CD4-positive, alpha-beta T cell treated with Interleukin-17A for 1 hour (primary cell): Measurements from ENCODE around the gene FAM177A1.
"Not testable (repeated sequence)": the region's sequence is repeated elsewhere in the genome, so short reads cannot be mapped to it uniquely, and the experiment has no call there.

Source experiments
- DNase-seq: peaks from one replicate; pipeline ENCODE4 v3.0.0-alpha.2; 2020

Gene FAM177A1, protein sequence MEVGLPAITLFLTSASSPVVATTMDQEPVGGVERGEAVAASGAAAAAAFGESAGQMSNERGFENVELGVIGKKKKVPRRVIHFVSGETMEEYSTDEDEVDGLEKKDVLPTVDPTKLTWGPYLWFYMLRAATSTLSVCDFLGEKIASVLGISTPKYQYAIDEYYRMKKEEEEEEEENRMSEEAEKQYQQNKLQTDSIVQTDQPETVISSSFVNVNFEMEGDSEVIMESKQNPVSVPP

DNA sequence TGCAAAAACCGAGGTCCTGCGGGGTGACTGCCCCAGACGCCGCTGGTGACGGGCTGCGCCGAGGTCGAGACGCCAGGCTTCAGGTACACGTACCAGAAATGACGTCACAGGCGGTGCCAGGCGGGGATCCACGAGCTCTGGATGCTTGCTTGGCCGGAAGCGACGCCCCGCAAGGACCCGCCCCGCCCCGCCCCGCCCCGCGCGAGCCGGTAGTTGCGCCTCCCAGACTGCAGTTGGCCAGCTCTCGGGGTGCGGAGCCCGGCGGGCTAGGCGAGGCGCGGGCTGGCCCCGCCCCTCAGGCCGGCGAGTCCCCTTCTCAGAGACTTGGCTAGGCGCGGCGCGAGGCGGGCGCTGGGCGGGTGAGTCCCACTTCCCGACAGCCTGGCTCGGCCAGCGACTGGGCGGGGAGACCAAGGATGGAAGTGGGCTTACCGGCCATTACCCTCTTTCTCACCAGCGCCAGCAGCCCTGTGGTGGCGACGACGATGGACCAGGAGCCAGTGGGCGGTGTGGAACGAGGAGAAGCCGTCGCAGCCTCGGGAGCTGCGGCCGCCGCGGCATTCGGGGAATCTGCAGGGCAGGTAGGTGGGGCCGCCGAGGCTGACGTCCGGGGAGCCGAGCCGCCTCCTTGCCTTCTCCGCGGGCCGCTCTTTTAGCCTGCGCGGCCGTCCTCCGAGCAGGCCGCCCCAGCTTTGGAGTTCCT is at the start of gene FAM177A1:
FAM177A1 (plus strand) TSS at position 225 of the 703 bp plus-strand sequence; CDS start at position 417, 192 bp downstream.
- peak; percentile 100 for DNase-seq

DNA sequence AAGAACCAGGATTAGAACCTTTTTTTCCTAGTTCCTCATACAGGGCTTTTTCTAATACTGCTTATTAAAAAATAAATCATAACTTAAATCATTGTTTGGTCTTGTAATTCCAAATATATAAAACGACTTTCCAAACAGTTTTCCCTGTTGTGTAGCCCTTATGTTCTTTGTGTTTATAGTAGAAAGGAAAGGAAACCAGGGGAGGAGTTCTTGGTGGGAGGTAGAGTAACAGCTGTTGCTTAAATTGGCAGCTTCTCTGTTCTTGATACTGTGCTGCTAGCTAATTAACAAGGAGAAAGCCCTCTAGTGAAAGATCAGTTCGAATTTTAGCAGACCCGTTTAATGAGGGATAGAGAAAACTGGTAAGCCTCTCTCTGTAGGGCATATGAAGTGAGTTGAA is 48.3 kb upstream of the FAM177A1 start:
- no peak for DNase-seq

DNA sequence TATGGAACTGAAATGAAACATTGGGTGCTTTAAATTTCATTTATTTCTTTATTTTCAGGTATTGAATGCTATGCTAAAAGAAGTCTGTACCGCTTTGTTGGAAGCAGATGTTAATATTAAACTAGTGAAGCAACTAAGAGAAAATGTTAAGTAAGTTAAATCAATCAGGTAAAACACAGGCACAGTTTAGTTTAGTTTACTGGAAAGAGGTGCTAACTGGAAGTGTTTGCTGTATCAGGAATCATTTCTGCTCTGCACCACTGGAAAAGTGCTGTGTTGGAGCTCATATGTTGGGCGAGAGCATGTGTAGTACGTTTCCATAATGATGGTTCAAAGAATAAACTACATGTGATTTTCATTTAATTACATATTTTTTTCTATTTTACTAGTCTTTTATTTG is 46.6 kb upstream of the FAM177A1 start:
- no peak for DNase-seq

DNA sequence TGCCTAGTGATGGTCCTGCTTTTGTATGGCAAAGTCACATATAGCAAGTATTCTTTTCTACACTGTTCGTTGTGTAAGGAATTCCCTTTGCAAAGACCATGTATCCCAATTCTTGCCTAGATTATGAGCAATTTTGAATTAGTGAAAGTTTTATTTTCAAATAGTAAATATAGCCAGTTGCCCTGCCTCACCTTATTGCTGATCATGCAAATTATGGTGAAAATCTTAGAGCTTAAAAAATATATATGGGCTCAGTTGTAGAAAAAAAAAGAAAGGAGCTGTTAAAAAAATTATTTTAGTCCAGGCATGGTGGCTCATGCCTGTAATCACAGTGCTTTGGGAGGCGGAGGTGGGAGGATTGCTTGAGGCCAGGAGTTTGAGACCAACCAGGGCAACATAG is 44.5 kb upstream of the FAM177A1 start:
- DNase-seq = no peak

DNA sequence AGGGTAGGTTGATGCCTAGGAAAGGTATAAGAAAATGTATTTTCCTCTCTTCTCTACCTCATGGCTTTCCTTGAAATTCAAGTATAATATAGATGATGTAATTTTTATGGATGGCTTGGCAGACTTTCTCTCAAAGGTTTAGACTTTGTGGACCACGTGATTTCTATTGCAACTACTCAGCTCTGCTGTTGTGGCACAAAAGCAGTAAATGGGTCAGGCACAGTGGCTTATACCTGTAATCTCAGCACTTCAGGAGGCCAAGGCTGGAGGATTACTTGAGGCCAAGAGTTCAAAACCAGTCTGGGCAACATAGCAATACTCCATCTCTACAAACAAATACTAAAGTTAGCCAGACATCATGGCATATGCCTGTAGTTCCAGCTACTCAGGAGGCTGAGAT is 41.2 kb upstream of the FAM177A1 start:
- no peak for DNase-seq

DNA sequence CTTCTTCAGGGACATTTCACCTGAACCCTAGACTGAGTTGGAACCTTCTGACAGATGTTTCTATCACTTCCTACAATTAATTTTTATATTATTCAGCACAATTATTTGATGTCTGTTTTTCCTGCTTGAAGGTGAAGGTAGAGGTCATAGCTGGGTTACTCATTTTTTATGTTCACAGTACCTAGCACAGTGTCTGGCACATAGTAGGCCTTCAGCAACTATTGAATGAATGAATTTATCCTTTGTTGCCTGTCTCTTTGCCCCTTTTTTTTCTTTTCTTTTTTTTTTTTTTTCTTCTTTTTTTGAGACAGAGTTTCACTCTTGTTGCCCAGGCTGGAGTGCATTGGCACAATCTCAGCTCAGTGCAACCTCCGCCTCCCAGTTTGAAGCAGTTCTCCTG is 29.5 kb upstream of the FAM177A1 start:
- DNase-seq = no peak

DNA sequence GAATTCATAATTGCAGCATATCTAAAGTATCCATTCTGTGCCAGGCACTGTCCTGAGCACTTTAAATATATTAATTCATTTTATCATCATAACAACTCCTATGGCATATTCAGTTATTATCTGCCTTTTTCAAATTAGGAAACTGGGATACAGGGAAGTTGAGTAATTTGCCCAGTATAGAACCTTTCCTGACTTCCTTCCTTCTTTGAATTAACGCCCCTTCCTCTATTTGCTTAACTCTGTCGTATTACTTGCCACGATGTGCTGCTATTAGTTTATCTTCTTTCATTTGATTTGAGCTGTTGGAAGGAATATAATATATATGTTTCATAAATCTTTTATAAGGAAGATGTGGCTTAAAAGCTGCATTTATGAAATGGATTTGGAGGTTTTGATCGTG is 25.4 kb upstream of the FAM177A1 start:
- no peak for DNase-seq

DNA sequence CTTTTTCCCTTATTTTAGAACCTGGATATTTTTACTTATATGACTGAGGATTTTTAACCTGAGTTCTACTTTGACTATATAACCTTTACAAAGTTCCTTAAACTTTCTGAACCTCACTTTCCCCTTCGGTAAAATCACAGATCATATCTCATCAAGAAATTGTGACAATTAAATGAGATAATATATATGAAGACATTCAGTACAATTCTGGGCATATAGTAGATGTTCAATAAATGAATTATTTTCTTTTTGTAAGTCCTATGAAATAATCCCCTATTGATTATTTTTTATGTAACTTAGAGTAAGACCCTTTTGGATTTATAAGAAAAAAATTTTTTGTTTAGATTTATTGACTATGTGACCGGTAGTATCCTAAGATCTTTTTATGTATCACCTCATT is 17.6 kb upstream of the FAM177A1 start:
- DNase-seq = no peak

DNA sequence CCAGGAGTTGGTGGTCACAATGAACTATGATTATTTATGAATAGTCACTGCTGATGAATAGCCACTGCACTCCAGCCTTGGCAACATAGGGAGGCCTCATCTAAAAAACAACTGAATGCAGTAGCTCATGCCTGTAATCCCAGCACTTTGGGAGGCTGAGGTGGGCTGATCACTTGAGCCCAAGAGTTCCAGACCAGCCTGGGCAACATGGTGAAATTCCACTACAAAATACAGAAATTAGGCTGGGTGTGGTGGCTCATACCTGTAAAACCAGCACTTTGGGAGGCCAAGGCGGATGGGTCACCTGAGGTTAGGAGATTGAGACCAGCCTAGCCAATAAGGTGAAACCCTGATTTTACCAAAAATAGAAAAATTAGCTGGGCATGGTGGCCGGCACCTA is 13.5 kb upstream of the FAM177A1 start:
- DNase-seq = no peak

DNA sequence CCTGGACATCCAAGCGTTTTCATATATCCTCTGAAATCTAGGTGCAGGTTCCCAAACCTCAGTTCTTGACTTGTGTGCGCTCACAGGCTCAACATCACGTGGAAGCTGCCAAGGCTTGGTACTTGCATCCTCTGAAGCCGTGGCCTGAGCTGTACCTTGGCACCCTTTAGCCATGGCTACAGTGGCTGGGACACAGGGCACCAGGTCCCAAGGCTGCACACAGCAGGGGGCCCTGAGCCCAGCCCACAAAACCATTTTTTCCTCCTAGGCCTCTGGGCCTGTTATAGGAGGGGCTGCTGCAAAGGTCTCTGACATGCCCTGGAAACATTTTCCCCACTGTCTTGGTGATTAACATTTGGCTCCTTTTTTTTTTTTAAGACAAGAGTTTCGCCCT is 11.6 kb upstream of the FAM177A1 start:
- no peak for DNase-seq

DNA sequence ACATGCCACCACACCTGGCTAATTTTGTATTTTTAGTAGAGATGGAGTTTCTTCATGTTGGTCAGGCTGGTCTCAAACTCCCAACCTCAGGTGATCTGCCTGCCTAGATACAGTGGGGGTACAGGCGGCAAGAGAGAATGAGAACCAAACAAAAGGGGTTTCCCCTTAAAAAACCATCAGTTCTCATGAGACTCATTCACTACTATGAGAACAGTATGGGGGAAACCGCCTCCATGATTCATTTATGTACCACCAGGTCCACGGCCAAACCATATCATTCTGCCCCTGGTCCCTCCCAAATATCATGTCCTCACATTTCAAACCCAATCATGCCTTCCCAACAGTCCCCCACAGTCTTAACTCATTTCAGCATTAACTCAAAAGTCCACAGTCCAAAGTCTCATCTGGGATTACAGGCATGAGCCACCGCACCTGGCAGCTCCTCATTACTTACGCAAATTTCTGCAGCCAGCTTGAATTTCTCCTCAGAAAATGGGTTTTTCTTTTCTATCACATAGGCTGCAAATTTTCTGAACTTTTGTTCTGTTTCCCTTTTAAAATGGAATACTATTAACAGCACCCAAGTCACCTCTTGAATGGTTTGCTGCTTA is 11.0 kb upstream of the FAM177A1 start:
- not testable (repeated sequence) for DNase-seq

DNA sequence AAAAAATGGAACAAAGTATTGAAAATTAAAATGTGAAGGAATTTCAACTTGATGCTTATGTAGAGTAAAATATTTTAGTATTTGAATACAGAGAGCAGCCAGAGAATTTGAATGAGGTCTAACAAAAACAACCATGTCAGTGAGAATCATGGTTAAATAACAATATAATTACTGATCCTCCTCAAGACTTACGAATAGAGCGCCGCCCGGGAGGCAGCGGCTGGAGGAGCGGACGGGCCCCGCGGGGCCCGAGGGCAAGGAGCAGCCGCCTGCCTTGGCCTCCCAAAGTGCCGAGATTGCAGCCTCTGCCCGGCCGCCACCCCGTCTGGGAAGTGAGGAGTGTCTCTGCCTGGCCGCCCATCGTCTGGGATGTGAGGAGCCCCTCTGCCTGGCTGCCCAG is 7.8 kb upstream of the FAM177A1 start:
- DNase-seq = not testable (repeated sequence)

DNA sequence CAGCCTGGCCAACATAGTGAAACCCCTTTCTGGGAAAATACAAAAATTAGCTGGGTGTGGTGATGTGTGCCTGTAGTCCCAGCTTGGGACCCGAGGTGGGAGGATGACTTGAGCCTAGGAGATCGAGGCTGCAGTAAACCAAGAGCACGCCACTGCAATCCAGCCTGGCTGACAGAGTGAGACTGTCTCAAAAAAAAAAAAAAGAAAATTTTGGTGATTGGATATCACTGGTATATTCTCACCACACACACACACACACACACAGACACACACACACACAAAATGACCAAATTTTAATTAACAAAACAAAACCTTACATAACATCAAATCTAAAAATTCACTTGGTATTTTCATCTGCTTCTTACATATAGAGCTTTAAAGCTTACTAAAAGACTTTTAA is 3.4 kb upstream of the FAM177A1 start:
- no peak for DNase-seq

DNA sequence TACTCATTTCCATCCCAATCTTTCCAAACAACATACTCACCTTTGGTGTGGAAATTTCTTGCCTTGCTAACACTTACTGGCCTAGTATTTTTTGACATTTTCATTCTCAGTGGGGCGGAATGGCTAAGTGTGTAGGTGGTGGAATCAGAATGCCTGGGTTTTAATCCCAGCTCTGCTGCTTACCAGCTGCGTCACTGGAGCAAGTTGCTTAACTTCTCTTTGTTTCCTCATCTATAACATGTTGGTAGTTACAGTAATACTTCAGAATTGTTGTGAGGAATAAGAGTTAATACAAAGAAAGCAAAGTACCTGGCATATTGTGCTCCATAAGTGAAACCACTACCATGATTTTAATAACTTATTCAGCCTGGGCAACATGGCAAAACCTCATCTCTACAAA is 3.0 kb upstream of the FAM177A1 start:
- no peak for DNase-seq

DNA sequence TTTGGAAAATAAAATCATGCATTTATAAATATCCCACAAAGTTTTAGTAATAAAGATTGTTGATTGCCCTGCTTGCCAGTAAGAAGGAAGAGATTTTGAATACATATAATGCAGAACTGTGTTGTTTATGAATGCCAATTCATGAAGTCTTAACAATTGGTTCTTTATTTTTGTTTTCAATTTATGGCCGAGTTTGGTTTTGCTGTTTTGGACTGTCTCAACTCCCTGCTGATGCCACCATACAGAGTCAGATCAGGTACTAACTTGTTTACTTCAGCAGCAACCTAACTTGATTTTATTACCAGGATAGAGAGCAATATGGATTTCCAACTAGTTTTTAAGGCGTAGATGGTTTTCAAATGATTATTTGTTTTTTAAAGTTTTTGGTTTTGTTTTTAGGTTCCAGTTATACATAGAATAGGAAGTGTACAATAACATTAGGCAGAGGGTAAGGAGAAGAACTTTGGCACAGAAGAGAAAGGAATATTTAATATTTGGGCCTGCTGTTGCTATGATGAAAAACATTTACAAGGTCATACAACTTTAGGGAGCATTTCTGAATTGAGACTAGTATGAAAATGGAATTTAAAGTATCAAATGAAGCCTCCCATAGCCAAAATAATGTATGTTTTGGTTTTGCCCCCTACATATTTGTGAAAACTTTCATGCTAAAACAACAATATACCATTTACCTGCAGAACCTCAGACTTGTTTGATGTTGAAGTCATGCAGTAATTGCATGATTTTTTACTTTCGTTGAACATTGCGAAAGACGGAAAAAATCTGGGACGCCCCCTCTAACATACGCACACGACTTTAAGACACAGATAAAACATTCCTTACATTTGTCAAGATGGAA is 904 bp upstream of the FAM177A1 start:
- DNase-seq = no peak

DNA sequence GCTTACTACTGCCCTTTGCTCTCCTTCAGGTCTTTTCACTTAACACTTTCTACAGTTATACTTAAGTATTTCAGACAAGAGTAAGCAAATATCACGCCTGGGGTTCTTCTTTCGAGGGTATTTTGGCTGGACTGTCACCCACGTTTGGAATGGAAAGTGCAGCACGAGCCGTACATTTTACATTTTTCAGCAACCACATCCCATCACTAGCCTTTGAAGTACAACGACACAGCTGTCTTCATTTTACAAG is 349 bp upstream of the FAM177A1 start:
- no peak for DNase-seq

DNA sequence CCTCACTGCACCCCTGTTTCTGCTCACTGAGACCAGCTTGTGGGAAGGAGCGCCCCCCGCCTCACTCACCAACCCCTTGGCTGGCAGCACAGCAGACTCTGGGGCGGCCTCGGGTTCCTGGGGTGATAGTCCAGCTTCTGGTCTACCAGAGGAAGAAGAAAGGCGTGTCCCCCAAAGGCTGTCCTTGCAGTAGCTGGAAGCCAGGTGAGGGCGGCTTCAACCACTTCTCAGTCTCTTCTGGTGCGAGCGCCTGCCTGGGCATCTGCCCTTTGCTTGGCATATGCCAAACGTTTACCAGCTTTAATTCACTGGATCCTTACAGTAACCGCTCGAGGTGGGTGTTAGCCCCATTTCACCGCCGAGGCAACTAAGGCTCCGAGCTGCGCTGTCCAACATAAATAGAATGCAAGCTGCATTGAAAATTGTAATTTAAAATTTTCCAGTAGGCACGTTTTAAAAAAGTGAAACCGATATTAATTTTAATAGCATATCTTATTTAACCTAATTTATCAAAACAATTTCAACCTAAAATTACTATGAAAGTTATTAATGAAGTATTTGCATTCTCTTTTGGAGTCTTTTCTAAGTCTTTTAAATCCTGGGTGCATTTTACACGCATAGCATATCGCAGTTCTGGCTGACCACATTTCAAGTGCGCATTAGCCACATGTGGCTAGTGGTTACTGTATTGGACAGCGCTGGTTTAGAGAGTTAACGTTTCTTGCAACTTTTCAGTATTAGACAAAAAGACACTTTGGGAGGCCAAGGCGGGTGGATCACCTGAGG is 872 bp downstream of the FAM177A1 start:
- peak; percentile 24 for DNase-seq

DNA sequence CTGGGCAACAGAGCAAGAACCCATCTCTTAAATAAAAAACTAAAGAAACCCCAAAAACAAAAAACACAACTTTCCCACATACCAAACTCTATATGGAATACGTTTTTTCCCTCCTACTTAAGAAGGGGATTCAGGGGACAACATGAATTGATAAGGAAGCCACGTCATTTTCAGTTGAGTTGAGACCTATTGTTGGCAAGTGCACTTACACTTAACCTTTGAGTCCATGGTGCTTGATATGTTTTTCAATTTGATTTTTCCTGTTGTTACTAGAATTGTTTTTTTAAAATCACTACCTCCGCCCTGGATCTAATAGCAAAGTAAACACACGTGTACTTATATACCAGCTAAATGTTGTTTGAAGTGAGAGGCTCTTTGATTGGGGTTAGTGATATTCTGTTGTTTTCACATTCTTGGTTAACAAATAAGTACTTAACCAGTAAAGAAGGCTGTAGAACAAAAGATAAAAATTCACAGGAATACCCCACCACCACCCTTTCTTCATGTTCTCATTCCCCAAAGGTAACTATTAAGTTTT is 2.0 kb downstream of the FAM177A1 start:
- no peak for DNase-seq

DNA sequence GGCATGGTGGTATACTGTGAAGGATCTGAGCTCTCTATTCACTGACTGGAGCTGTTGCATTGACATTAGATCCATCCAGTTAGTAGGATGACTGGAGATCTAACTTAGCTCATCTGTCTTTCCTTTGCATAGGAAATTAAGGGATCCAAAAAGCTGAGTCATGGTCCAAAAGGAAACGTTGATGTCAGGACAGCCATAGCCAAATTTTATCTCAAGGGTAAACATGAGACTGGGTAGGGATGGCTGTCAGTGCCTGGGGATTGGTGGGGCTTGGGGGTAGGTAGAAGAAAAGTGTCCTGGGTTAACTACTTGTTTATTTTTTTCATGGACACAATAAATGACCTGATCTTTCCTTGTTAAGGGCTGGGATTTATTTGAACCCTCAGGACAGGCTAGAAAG is 4.6 kb downstream of the FAM177A1 start:
- no peak for DNase-seq

DNA sequence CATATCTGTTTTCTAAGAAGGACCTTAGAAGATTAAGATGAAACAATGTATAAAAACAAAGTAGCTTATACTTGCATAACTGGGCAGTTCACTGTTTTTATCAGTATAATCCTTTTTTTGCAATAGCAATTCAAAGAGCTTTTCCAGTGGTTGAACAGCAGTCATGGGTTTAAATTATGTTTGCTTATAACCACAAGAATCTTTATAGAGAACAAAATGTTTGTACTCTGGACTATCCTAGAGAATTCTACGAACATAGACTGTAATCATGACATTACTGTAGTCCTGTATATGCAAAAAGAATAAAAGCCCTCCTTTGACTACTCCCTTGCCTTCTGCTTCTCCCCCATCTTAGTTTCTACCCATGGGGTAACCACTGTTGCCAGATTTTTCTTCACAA is 5.7 kb downstream of the FAM177A1 start:
- no peak for DNase-seq

DNA sequence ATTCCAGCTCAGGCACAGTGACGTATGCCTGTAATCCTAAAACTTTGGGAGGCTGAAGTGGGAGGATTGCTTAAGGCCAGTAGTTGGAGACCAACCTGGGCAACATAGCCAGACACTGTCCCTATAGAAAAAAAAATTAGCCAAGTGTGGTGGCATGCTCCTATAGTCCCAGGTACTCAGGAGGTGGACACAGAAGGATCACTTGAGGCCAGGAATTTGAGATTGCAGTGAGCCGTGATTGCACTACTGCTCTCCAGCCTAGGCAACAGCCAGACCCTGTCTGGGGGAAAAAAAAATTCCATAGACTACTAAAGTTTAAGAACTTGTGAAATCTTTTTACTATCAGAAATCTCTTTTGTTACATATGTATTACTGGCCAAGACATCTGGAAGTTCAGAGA is 6.6 kb downstream of the FAM177A1 start:
- no peak for DNase-seq

DNA sequence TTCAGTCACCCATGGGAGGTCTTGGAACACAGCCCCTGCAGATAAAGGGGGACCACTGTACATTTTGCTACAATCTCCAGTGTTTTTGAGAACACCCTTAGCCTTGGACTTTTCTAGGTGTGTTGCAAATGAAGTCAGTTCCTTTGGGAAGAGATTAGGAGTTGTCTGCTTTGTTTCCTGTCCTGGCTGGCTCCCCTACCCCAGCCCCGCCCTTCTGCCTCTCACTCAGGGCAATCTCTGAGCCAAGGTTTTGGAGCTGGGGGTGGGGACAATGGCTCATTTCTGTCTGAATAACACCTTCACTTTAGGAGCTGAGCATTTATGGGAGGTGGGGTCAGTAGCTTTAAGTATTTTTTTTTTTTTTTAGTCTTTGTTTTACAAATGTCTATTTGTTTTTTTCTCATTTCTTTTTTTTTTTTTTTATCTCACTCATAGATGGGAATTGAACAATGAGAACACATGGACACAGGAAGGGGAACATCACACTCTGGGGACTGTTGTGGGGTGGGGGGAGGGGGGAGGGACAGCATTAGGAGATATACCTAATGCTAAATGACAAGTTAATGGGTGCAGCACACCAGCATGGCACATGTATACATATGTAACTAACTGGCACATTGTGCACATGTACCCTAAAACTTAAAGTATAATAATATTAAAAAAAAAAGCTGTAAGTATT is 15.2 kb downstream of the FAM177A1 start:
- not testable (repeated sequence) for DNase-seq
